K562 (cell line): ENCODE results near the gene ICA1. TPM values are rescaled to one million over a fixed set of nuclear protein-coding genes. Genes with fewer than 3 reads are reported as not detected.

ENCODE experiments used
- ATF1 ChIP-seq, 2 experiments: fragments of 450-650 bp in 1 of 2; IDR thresholded peaks; 2 replicates each; pipeline ENCODE4 v1.6.1; 2016; ENCODE audit warnings: missing compliant biosample characterization in 1 of 2, missing genetic modification characterization in 1 of 2
- CBFA2T3 ChIP-seq: fragments of 450-650 bp; IDR thresholded peaks from 2 replicates; pipeline ENCODE4 v1.6.1; 2017
- CREM ChIP-seq: IDR thresholded peaks from 2 replicates; pipeline ENCODE4 v1.6.1; 2014; ENCODE audit warnings: antibody characterized with exemption, low read depth
- ESRRA ChIP-seq: fragments of 450-650 bp; IDR thresholded peaks from 2 replicates; pipeline ENCODE4 v1.6.1; 2014; ENCODE audit warnings: low read depth, mild to moderate bottlenecking, moderate library complexity, borderline replicate concordance
- FOXJ2 ChIP-seq: fragments of 200-800 bp; sonication (Bioruptor generic); IDR thresholded peaks from 2 replicates; pipeline ENCODE4 v1.6.1; 2016; ENCODE audit warnings: missing genetic modification characterization, missing compliant biosample characterization
- FOXM1 ChIP-seq, 2 experiments: fragments of 450-650 bp in 1 of 2; sonication (generic) in 1 of 2; formaldehyde crosslinking in 1 of 2; IDR thresholded peaks; 2 replicates each; pipeline versions ENCODE4 v1.6.1 to v1.9.0; 2017 to 2022; ENCODE audit warnings: low read depth in 2 of 2, mild to moderate bottlenecking in 2 of 2, missing genetic modification reagents in 1 of 2, moderate library complexity in 1 of 2
- HDAC1 ChIP-seq, 2 experiments: fragments of 450-650 bp; IDR thresholded peaks; 2 replicates each; pipeline ENCODE4 v1.6.1; 2016 to 2017; ENCODE audit warnings: inconsistent platforms in 1 of 2, mild to moderate bottlenecking in 1 of 2, moderate library complexity in 1 of 2
- HDAC3 ChIP-seq: fragments of 450-650 bp; IDR thresholded peaks from 2 replicates; pipeline ENCODE4 v1.6.1; 2018; ENCODE audit warnings: borderline replicate concordance, mild to moderate bottlenecking, moderate library complexity; ENCODE audit not compliant: partially characterized antibody
- MECOM ChIP-seq: fragments of 250-450 bp; sonication (Bioruptor Pico); IDR thresholded peaks from 2 replicates; pipeline ENCODE4 v1.8.0; 2022; ENCODE audit warnings: inconsistent platforms
- MYNN ChIP-seq, 2 experiments: sonication (generic); formaldehyde crosslinking in 1 of 2; IDR thresholded peaks; 2 replicates each; pipeline versions ENCODE4 v1.5.0 to v1.6.1; 2016 to 2020; ENCODE audit warnings: antibody characterized with exemption in 1 of 2, missing genetic modification reagents in 1 of 2
- RBBP5 ChIP-seq: fragments of 200-600 bp; sonication (generic); IDR thresholded peaks from 2 replicates; pipeline ENCODE4 v1.6.1; 2012; ENCODE audit warnings: borderline replicate concordance, mild to moderate bottlenecking, low read length, control low read depth, inconsistent platforms; ENCODE audit not compliant: insufficient read depth, poor library complexity, severe bottlenecking
- SMARCB1 ChIP-seq: IDR thresholded peaks from 2 replicates; pipeline ENCODE4 v1.6.1; 2011; ENCODE audit warnings: improper control_type of control experiment, low read depth; ENCODE audit not compliant: insufficient read length
- TCF3 ChIP-seq: sonication (generic); formaldehyde crosslinking; IDR thresholded peaks from 2 replicates; pipeline ENCODE4 v1.4.0; 2020; ENCODE audit warnings: mild to moderate bottlenecking, missing genetic modification reagents
- ZBTB40 ChIP-seq, 2 experiments: fragments of 450-650 bp in 1 of 2; sonication (generic) in 1 of 2; formaldehyde crosslinking in 1 of 2; IDR thresholded peaks; 2 replicates each; pipeline versions ENCODE4 v1.7.1 to v1.9.0; 2016 to 2022; ENCODE audit warnings: inconsistent platforms in 1 of 2, mild to moderate bottlenecking in 1 of 2, missing genetic modification reagents in 1 of 2
- ZNF277 ChIP-seq: fragments of 250-450 bp; sonication (Bioruptor Pico); IDR thresholded peaks from 2 replicates; pipeline ENCODE4 v1.8.0; 2022; ENCODE audit warnings: inconsistent platforms, mild to moderate bottlenecking, moderate library complexity, borderline replicate concordance
- polyA plus RNA-seq, 8 experiments: library from polyadenylated mRNA; depleted of rRNA in 4 of 8; stranded (reverse) in 5 of 8; unstranded in 3 of 8; fragments of >200 nt; fragmentation: Nextera tagmentation in 2 of 8; fragmentation: Illumina TruSeq in 1 of 8; extraction: Ambion mirVana in 2 of 8; extraction: Trizol in 1 of 8; gene quantifications; 2 replicates each; pipeline versions ENCODE4 v1.2.1 to v1.2.3, GENCODE V29; 2011 to 2014; ENCODE audit warnings: inconsistent platforms in 1 of 8, missing spikeins in 1 of 8
- total RNA-seq, 7 experiments: library from RNA; depleted of rRNA in 6 of 7; stranded (reverse); fragments of >200 nt in 6 of 7; fragmentation: Illumina TruSeq in 2 of 7; extraction: Trizol in 2 of 7; gene quantifications; 2 replicates each; pipeline versions ENCODE4 v1.2.1 to v1.2.3, GENCODE V29; 2011 to 2021; ENCODE audit warnings: low replicate concordance in 1 of 7

ICA1 gene
- total and polyA plus RNA-seq, 9 of the 15 experiments (the other 6 are each of a cell fraction or from before 2014, with no cell fraction given): 7.1 to 22.3 (median 16.4) TPM

- TF ChIP-seq TCF3 (CRISPR knock-in tag) (peak; percentile 75), FOXM1 (IDR thresholded peaks at IDR 0.05; ENCODE audit: low read depth) (peak; percentile 21; the same call in 1 of the 2 replicates), FOXM1 (CRISPR knock-in tag; IDR thresholded peaks at IDR 0.05; ENCODE audit: low read depth) (no peak), MECOM (0 out of 2 replicates have a peak, but pooled peaks have one; percentile 29), ZBTB40 (IDR thresholded peaks at IDR 0.05) (0 out of 2 replicates have a peak, but pooled peaks have one; percentile 14), ZBTB40 (CRISPR knock-in tag; IDR thresholded peaks at IDR 0.05) (no peak), ATF1 (CRISPR knock-in tag; IDR thresholded peaks at IDR 0.05) (no peak), ATF1 (tag; IDR thresholded peaks at IDR 0.05) (peak; percentile 48), CREM (peak; percentile 40), CBFA2T3 (peak; percentile 77), ESRRA (peak; percentile 47; the same call in 1 of the 2 replicates), RBBP5 (peak; percentile 60), ZNF277 (CRISPR knock-in tag) (no peak), FOXJ2 (tag) (peak; percentile 71; the same call in 1 of the 2 replicates), MYNN (IDR thresholded peaks at IDR 0.05) (0 out of 2 replicates have a peak, but pooled peaks have one; percentile 32), MYNN (CRISPR knock-in tag; IDR thresholded peaks at IDR 0.05) (no peak), HDAC3 (peak; percentile 21), SMARCB1 (peak; percentile 96), HDAC1 (IDR thresholded peaks at IDR 0.05) (peak in 1 of 2 experiments; percentile 63; a peak in 1 of 4 replicates)
Observed at GRCh38 chr7:8131694-8132605, 130.0 kb downstream of the ICA1 start (continued).
